Uterus (tissue), 4 donors: Measurements from ENCODE around the gene GRM6. TPM values are rescaled to one million over a fixed set of nuclear protein-coding genes. Genes with fewer than 3 reads are reported as not detected.

Source experiments
- DNase-seq, 2 donors: peaks; one replicate each; pipeline ENCODE4 v3.0.0-alpha.2; 2019 to 2020
- H3K27ac ChIP-seq, 2 donors: fragments of 200-600 bp; sonication (generic); 1 replicate in 1 of 2; 2 replicates in 1 of 2; pipeline ENCODE4 v1.5.1; 2016 to 2018
- H3K27me3 ChIP-seq, 2 donors: fragments of 200-600 bp; sonication (generic); one replicate each; pipeline ENCODE4 v1.5.1; 2018 to 2019; ENCODE audit warnings: control low read depth in 1 of 2
- H3K36me3 ChIP-seq, 2 donors: fragments of 200-600 bp; sonication (generic); one replicate each; pipeline ENCODE4 v1.5.1; 2019; ENCODE audit warnings: control low read depth in 1 of 2
- H3K4me1 ChIP-seq, 2 donors: fragments of 200-600 bp; sonication (generic); one replicate each; pipeline ENCODE4 v1.5.1; 2018 to 2019; ENCODE audit warnings: control low read depth in 1 of 2
- H3K4me3 ChIP-seq, 2 donors: fragments of 200-600 bp; sonication (generic); 1 replicate in 1 of 2; 2 replicates in 1 of 2; pipeline ENCODE4 v1.5.1; 2018 to 2019; ENCODE audit warnings: mild to moderate bottlenecking in 1 of 2
- H3K9me3 ChIP-seq, 2 donors: fragments of 200-600 bp; sonication (generic); one replicate each; pipeline ENCODE4 v1.5.1; 2019; ENCODE audit warnings: control low read depth in 1 of 2
- POLR2A ChIP-seq, 2 donors: fragments of 450-650 bp; IDR thresholded peaks; one replicate each; pipeline ENCODE4 v1.6.1; 2016; ENCODE audit warnings: antibody characterized with exemption in 2 of 2, mild to moderate bottlenecking in 1 of 2, moderate library complexity in 1 of 2
- intact Hi-C: fragments of 100-400 bp; cut with DNase I; formaldehyde crosslinking; loops from one replicate; pipeline ENCODE4 v1.15.1; 2023; ENCODE audit warnings: low total_unique reads
- total RNA-seq, 4 donors: library from RNA; depleted of rRNA in 3 of 4; stranded (reverse); fragments of >200 nt in 3 of 4; gene quantifications; one replicate each; pipeline versions ENCODE4 v1.1.0 to v1.2.4, GENCODE V29; 2014 to 2023
- TF ChIP-seq, protein P1 (sequence below), 4 experiments: fragments of 200-600 bp in 2 of 4; fragments of 450-650 bp in 2 of 4; sonication (generic) in 2 of 4; IDR thresholded peaks; one replicate each; pipeline ENCODE4 v1.5.1; 2016 to 2019; ENCODE audit warnings: antibody characterized with exemption in 4 of 4, mild to moderate bottlenecking in 2 of 4, moderate library complexity in 1 of 4
- donor health status: DM: yes; HTN: yes; CAD: no.

GRM6 gene
- total RNA-seq, 4 donors from 2014 or later: not detected

DNA sequence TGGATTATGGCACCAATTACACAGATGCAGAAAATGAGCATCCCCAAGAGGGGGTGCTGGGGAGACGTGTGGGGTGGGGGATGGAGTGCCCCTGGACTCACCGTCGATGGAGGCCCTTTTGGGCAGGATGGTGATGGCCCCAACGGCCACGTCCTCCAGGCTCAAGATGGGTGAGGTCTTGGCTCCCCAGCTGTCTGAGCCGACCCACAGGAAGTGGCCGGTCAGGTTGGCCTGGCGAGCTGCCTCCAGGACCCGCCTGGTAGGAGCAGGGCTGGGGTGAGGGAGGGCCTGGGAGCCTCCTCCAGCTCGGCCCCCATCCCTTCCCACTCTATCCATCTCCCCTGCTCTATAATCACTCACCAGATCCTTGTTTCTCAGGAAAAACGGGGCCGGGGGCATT, 4.6 kb downstream of the GRM6 start:
- no peak for DNase-seq
- Histone ChIP-seq H3K27me3 (peaks cover 0 to 8% of the 10 kb centered on the region in 2 donors), H3K4me1 (no peaks in the 10 kb centered on the region), H3K36me3 (no peaks in the 10 kb centered on the region), H3K9me3 (peaks cover 0 to 32% of the 10 kb centered on the region in 2 donors), H3K27ac (no peak overlapping the region), H3K4me3 (no peak overlapping the region)
- TF ChIP-seq POLR2A (IDR thresholded peaks at IDR 0.05): no peak
- TF ChIP-seq, protein P1, sequence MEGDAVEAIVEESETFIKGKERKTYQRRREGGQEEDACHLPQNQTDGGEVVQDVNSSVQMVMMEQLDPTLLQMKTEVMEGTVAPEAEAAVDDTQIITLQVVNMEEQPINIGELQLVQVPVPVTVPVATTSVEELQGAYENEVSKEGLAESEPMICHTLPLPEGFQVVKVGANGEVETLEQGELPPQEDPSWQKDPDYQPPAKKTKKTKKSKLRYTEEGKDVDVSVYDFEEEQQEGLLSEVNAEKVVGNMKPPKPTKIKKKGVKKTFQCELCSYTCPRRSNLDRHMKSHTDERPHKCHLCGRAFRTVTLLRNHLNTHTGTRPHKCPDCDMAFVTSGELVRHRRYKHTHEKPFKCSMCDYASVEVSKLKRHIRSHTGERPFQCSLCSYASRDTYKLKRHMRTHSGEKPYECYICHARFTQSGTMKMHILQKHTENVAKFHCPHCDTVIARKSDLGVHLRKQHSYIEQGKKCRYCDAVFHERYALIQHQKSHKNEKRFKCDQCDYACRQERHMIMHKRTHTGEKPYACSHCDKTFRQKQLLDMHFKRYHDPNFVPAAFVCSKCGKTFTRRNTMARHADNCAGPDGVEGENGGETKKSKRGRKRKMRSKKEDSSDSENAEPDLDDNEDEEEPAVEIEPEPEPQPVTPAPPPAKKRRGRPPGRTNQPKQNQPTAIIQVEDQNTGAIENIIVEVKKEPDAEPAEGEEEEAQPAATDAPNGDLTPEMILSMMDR (IDR thresholded peaks at IDR 0.05): no peak
- intact Hi-C loops: no loop called here

DNA sequence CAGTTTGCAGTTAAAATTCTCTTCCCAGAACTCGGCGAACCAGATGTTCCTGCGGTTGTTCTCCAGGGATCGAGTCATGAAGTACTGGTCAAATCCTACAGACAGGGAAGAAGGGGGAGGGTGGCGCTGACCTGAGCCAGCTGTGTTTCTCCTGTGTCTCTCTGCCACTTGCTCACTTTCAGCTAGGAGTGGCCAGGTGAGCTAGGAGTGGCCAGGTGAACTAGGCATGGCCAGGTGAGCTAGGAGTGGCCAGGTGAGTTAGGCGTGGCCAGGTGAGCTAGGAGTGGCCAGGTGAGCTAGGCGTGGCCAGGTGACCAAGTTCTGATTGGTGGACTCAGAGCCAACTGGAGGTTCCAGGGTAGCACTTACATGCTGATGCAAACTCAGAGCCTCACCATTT, 5.8 kb downstream of the GRM6 start:
- DNase-seq: no peak
- Histone ChIP-seq H3K4me1 (no peaks in the 10 kb centered on the region), H3K27ac (no peak overlapping the region), H3K4me3 (no peak overlapping the region), H3K9me3 (peaks cover 0 to 38% of the 10 kb centered on the region in 2 donors), H3K27me3 (peaks cover 0 to 8% of the 10 kb centered on the region in 2 donors), H3K36me3 (no peaks in the 10 kb centered on the region)
- TF ChIP-seq POLR2A (IDR thresholded peaks at IDR 0.05): no peak
- TF ChIP-seq, protein P1 (IDR thresholded peaks at IDR 0.05): no peak
- intact Hi-C loops: no loop called here

DNA sequence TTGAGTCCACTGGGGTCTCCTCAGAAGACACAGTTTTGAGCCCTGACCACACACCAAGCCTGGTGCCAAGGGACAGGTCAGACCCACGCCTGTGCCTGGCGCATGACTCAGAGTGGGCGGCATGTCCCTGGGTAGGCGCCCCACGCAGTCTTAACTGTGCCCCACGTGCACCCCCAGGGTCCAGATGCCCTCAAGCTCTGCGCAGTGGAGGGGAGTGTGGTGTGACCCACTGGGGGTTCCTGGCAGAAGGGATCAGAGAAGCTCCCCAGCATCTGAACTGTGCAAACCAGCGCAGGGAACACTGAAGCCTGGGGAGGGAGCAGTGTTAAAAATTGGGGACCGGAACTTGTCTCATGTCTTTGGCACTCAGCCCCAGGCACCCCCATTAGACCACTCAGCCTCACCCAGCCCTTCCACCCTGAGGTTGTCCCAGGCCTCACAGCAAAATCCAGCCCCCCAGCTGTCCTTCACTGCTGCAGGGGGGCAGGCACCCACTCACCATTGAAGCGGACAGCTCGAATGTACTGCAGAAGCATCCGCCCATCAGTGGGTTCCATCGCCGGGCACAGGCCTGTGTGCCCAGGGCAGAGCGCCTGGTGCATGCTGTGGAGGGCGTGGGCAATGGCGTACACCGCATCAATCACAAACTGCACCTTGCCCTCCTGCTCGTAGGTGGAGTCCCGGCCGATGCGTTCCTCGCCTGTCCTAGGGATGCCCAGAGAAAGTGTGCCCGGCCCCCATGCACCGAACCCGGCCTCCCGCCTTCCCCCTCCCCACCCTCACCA, 6.5 kb downstream of the GRM6 start:
- DNase-seq: no peak
- Histone ChIP-seq H3K4me1 (no peaks in the 10 kb centered on the region), H3K4me3 (no peak overlapping the region), H3K9me3 (peaks cover 0 to 38% of the 10 kb centered on the region in 2 donors), H3K27me3 (peaks cover 0 to 3% of the 10 kb centered on the region in 2 donors), H3K36me3 (no peaks in the 10 kb centered on the region), H3K27ac (no peak overlapping the region)
- TF ChIP-seq, protein P1 (IDR thresholded peaks at IDR 0.05): no peak
- no peak for TF ChIP-seq POLR2A (IDR thresholded peaks at IDR 0.05)
- intact Hi-C loops: no loop called here

DNA sequence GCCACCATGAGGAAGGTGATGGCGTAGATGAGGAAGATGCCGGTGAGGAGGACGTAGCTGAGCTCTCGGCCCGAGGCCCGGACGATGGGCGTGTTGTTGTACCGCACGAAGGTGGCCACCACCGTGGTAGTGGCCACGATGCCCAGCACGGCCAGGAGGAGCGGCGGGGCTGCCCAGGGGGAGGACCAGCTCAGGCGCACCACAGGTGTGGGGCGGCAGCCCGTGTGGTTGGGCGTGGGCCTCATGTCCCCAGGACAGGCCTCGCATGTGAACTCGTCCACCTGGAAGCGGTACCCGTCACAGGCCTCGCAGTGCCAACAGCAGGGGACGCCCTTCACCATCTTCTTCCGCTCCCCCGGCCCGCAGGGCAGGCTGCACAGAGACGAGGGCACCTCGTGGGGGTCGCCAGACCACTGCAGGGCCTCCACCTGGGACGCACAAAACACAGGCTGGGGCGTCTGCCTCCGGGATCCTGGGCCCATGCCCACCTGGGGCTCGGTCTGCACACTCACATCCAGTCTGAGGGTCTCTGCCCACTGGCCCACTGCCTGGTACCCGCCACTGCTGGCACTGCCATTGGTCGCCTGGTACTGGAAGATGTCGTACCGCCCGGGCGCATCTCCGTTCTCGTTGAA, 8.7 kb downstream of the GRM6 start:
- H3K9me3 ChIP-seq: peaks cover 0 to 51% of the 10 kb centered on the region in 2 donors
- H3K4me3 ChIP-seq: no peak overlapping the region
- intact Hi-C loops: no loop called here
- no peaks in the 10 kb centered on the region for H3K36me3 ChIP-seq
- TF ChIP-seq, protein P1 (IDR thresholded peaks at IDR 0.05): no peak
- TF ChIP-seq POLR2A (IDR thresholded peaks at IDR 0.05): no peak
- no peaks in the 10 kb centered on the region for H3K4me1 ChIP-seq
- DNase-seq: no peak
- H3K27me3 ChIP-seq: no peaks in the 10 kb centered on the region
- H3K27ac ChIP-seq: no peak overlapping the region
